Parathyroid adenoma (tissue), 2 donors: Measurements from ENCODE around the gene TNRC18.

Experiments used
- H2AFZ ChIP-seq: fragments of 300-600 bp; sonication (generic); one replicate; pipeline ENCODE4 v1.7.0; 2017; ENCODE audit warnings: antibody characterized with exemption, mild to moderate bottlenecking
- H3K27ac ChIP-seq: fragments of 300-600 bp; sonication (generic); one replicate; pipeline ENCODE4 v1.7.0; 2017
- H3K27me3 ChIP-seq: fragments of 300-600 bp; sonication (generic); one replicate; pipeline ENCODE4 v1.7.0; 2017; ENCODE audit warnings: low read length; ENCODE audit not compliant: control insufficient read depth, insufficient read depth
- H3K36me3 ChIP-seq: fragments of 300-600 bp; sonication (generic); one replicate; pipeline ENCODE4 v1.7.0; 2017; ENCODE audit warnings: low read length; ENCODE audit not compliant: control insufficient read depth, insufficient read depth
- H3K4me1 ChIP-seq: fragments of 300-600 bp; sonication (generic); one replicate; pipeline ENCODE4 v1.7.0; 2017; ENCODE audit warnings: control low read depth
- H3K4me2 ChIP-seq: fragments of 300-600 bp; sonication (generic); one replicate; pipeline ENCODE4 v1.7.0; 2017; ENCODE audit warnings: low read length
- H3K4me3 ChIP-seq: fragments of 300-600 bp; sonication (generic); one replicate; pipeline ENCODE4 v1.7.0; 2017; ENCODE audit warnings: low read depth, low read length
- H3K79me2 ChIP-seq: fragments of 300-600 bp; sonication (generic); one replicate; pipeline ENCODE4 v1.7.0; 2017; ENCODE audit warnings: control low read depth
- H3K9ac ChIP-seq: fragments of 300-600 bp; sonication (generic); one replicate; pipeline ENCODE4 v1.7.0; 2017; ENCODE audit warnings: mild to moderate bottlenecking
- H3K9me3 ChIP-seq: fragments of 300-600 bp; sonication (generic); one replicate; pipeline ENCODE4 v1.7.0; 2017; ENCODE audit warnings: low read length; ENCODE audit not compliant: control insufficient read depth
- CTCF ChIP-seq: fragments of 300-600 bp; sonication (generic); IDR thresholded peaks from one replicate; pipeline ENCODE4 v1.7.0; 2017; ENCODE audit warnings: antibody characterized with exemption, mild to moderate bottlenecking
- donor health status: primary hyperparathyroidism.

TNRC18 gene

GRCh38 chr7:5451391-5451790 lies 27.8 kb upstream of the TNRC18 start:
- Histone ChIP-seq H3K27me3 (no peaks in the 10 kb centered on the region), H2AFZ (no peak overlapping the region), H3K4me3 (no peak overlapping the region), H3K4me2 (no peak overlapping the region), H3K9me3 (no peaks in the 10 kb centered on the region), H3K4me1 (peaks cover 8% of the 10 kb centered on the region), H3K36me3 (no peaks in the 10 kb centered on the region), H3K27ac (no peak overlapping the region), H3K9ac (no peak overlapping the region), H3K79me2 (peaks cover 11% of the 10 kb centered on the region)
- no peak for TF ChIP-seq CTCF

- Histone ChIP-seq H3K27me3 (no peaks in the 10 kb centered on the region), H3K4me3 (no peak overlapping the region), H3K4me1 (peaks cover 12% of the 10 kb centered on the region), H3K9ac (no peak overlapping the region), H3K79me2 (peaks cover 11% of the 10 kb centered on the region), H3K27ac (no peak overlapping the region), H3K9me3 (no peaks in the 10 kb centered on the region), H3K36me3 (no peaks in the 10 kb centered on the region), H3K4me2 (no peak overlapping the region), H2AFZ (no peak overlapping the region)
- peak; percentile 75 for TF ChIP-seq CTCF
These were observed 27.1 kb upstream of the TNRC18 start for GRCh38 chr7:5450549-5451327.

GRCh38 chr7:5448378-5449037 lies 24.9 kb upstream of the TNRC18 start:
- no peaks in the 10 kb centered on the region for H3K9me3 ChIP-seq
- peaks cover 12% of the 10 kb centered on the region for H3K4me1 ChIP-seq
- no peak overlapping the region for H3K9ac ChIP-seq
- peaks cover 15% of the 10 kb centered on the region for H3K79me2 ChIP-seq
- no peak for TF ChIP-seq CTCF
- H3K4me2 ChIP-seq: no peak overlapping the region
- no peak overlapping the region for H2AFZ ChIP-seq
- H3K36me3 ChIP-seq: no peaks in the 10 kb centered on the region
- H3K27ac ChIP-seq: no peak overlapping the region
- H3K4me3 ChIP-seq: no peak overlapping the region
- no peaks in the 10 kb centered on the region for H3K27me3 ChIP-seq

- Histone ChIP-seq H3K4me2 (no peak overlapping the region), H3K4me3 (no peak overlapping the region), H3K79me2 (peaks cover 7% of the 10 kb centered on the region), H3K36me3 (no peaks in the 10 kb centered on the region), H3K9ac (no peak overlapping the region), H3K27ac (peak overlapping the region; percentile 19), H2AFZ (peak overlapping the region; percentile 56), H3K9me3 (no peaks in the 10 kb centered on the region), H3K4me1 (peaks cover 6% of the 10 kb centered on the region), H3K27me3 (no peaks in the 10 kb centered on the region)
- no peak for TF ChIP-seq CTCF
These were observed 22.5 kb upstream of the TNRC18 start for GRCh38 chr7:5445981-5446594.
